HUES64 (cell line): ENCODE results near the gene CHRNA7.

Experiments used
- H3K27ac ChIP-seq: 2 replicates; pipeline ENCODE4 v1.7.0; 2013; ENCODE audit warnings: low read depth, low read length, inconsistent platforms
- H3K27me3 ChIP-seq: 2 replicates; pipeline ENCODE4 v1.6.1; 2013; ENCODE audit warnings: mild to moderate bottlenecking, low read length; ENCODE audit not compliant: insufficient read depth
- H3K36me3 ChIP-seq: 2 replicates; pipeline ENCODE4 v1.6.1; 2013; ENCODE audit warnings: mild to moderate bottlenecking, low read length; ENCODE audit not compliant: insufficient read depth
- H3K4me1 ChIP-seq: 2 replicates; pipeline ENCODE4 v1.6.1; 2013; ENCODE audit warnings: mild to moderate bottlenecking, low read length, moderate library complexity; ENCODE audit not compliant: insufficient read depth
- H3K4me3 ChIP-seq: 2 replicates; pipeline ENCODE4 v1.5.1; 2013; ENCODE audit warnings: mild to moderate bottlenecking, low read length, moderate library complexity
- H3K9ac ChIP-seq: 2 replicates; pipeline ENCODE4 v1.6.1; 2013; ENCODE audit warnings: mild to moderate bottlenecking, low read depth, low read length
- H3K9me3 ChIP-seq: 2 replicates; pipeline ENCODE4 v1.6.1; 2013; ENCODE audit warnings: low read depth, low read length; ENCODE audit not compliant: insufficient read depth
- WGBS: fragments of 150-250, 120-280 bp; methylation state at CpG from one replicate; pipeline ENCODE4 v1.1.7; 2013; ENCODE audit warnings: missing lambda C conversion rate; 5-methylcytosine and 5-hydroxymethylcytosine counted together

CHRNA7 gene

DNA sequence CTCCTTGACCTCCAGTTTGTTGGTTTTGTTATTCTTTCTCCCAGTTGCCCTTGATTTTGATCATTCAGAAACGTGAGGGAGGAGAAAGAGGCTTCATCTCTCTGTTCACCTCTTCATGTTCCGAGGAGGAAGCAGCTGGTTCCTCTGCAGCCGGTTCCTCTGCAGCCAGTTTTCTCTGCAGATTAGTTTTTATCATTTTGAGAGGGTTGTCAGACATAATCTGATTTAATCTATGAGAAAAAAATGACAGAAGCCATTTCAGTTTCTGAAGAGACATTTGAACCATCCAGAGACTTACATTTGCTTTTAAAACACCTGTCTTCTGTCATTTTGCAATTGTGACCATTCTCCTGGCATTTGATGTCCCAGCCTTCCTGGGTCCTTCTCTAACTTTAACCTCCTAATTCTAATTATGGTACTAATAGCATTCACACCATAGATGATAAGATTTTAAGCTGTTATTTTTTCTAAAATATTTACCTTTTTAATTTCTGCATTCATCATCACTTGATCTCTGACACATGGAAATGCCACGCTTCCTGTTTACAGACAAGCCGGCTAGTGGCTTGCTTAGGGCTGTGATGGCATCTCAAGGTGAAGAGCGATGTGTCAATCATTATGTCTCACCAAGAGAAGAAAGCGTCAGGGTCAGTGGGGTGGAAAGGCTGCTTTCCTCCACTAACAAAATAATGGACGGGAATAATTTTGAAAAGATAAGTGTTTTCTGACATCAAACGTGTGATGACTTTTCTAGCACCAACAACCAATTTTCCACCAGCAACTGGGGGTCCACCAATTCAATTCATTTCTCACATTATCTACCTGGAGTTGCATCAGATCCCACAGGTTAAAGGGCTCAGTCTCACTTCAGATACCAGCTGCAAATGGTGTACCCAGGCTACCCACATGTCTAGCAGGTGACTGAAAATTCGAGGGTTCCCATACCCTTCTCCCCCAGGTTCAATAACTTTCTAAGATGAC, 76.4 kb downstream of the CHRNA7 start:
- WGBS: 91% methylated on average over 10 of the region's 10 CpGs
- no peak overlapping the region for H3K4me3 ChIP-seq
- H3K27ac ChIP-seq: no peak overlapping the region
- no peak overlapping the region for H3K9ac ChIP-seq
- H3K4me1 ChIP-seq: peaks cover 5% of the 10 kb centered on the region; the same call in 1 of the 2 replicates
- H3K27me3 ChIP-seq: no peaks in the 10 kb centered on the region
- H3K36me3 ChIP-seq: no peaks in the 10 kb centered on the region
- H3K9me3 ChIP-seq: no peaks in the 10 kb centered on the region

DNA sequence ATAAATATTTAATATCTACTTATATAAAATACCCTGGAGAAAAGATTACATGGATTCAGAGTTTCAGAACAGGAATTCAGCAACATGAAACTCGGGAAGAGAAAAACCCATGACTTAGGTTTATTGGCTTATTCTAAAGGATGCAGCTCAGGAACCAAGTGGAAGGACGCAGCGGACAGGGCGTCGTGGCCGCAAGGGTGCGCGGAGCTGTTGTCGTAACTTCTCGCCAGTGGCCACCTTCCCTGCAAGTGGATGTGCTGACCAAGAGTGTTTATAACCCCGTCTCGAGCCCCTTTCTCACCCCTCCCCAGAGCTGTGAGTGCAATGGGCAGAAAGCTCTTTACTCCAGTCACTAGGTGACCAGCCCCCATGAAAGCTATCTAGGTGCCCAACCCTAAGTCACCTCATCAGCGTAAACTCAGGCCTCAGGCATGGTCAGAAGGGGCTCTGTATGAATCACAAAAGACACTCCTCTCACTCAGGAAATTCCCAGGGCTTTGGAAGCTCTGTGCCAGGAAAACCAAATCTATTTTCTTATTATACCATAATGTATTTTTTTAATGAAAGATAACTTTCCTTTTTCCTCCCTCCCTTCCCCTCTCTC, 77.3 kb downstream of the CHRNA7 start:
- Histone ChIP-seq H3K4me1 (peaks cover 5% of the 10 kb centered on the region; the same call in 1 of the 2 replicates), H3K4me3 (no peak overlapping the region), H3K36me3 (no peaks in the 10 kb centered on the region), H3K27me3 (no peaks in the 10 kb centered on the region), H3K27ac (no peak overlapping the region), H3K9ac (no peak overlapping the region), H3K9me3 (no peaks in the 10 kb centered on the region)
- 90% methylated on average over 13 of the region's 13 CpGs for WGBS

DNA sequence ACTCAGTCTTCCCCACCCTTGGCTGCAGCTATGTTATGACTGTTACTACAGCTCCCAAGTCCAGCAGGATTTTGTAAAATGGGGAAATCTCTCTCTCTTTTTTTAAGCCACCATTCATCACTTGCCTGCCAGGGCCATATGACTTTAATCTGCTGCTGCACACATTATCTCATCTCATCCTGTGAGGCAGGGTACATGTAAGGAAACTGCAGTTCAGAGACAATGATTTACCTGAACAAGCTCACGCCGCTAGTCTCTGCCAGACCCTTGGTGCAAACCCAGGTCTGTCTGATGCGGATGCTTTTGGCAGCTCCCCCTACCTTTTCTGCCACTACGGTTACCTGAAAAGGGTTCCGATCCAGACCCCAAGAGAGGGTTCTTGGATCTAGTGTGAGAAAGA, 78.3 kb downstream of the CHRNA7 start:
- Histone ChIP-seq H3K9me3 (no peaks in the 10 kb centered on the region), H3K27me3 (no peaks in the 10 kb centered on the region), H3K4me1 (peaks cover 5% of the 10 kb centered on the region; the same call in 1 of the 2 replicates), H3K27ac (no peak overlapping the region), H3K36me3 (no peaks in the 10 kb centered on the region), H3K9ac (no peak overlapping the region), H3K4me3 (no peak overlapping the region)
- WGBS: 96% methylated on average over 5 of the region's 5 CpGs

DNA sequence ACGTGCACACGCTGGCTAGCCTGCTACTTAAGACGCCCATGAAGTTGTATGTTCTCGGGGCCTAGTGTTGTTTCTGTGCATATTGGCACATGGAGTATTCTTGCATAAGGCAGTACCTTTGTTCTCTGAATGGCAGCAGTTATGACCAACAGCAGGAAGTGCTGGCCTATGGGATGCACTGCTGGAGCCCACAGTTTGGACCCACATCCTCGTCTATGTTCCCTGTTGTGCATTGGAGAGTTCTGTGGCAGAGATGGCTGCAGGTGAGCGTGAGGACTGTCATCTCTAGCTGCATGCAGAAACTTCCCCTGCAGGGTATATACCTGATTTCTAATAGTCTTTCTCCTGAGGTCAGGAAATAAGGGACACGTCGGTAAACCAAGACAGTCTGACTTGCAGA, 81.8 kb downstream of the CHRNA7 start:
- Histone ChIP-seq H3K36me3 (no peaks in the 10 kb centered on the region), H3K27ac (no peak overlapping the region), H3K9me3 (no peaks in the 10 kb centered on the region), H3K9ac (no peak overlapping the region), H3K27me3 (no peaks in the 10 kb centered on the region), H3K4me3 (no peak overlapping the region), H3K4me1 (peaks cover 5% of the 10 kb centered on the region; the same call in 1 of the 2 replicates)
- WGBS: 92% methylated on average over 8 of the region's 8 CpGs

DNA sequence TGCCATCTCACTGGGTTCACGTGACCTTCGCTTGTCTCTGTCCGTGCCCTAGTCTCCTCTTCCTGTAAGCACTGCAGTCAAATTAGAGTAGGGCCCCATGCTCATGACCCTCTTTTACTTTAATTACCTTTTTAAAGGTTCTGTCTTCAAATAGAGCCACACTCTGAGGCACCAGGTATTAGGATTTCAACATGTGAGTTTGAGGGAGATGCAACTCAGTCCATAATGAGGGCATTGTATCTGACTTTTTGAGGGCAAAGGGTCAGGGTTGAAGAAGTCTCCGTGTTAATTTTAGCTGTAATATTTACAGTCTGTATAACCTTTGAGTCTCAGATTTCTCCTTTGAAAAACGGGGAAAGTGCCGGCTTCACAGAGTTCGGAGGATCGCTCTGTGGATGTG, 82.9 kb downstream of the CHRNA7 start:
- peaks cover under 1% of the 10 kb centered on the region; the same call in 1 of the 2 replicates for H3K4me1 ChIP-seq
- no peak overlapping the region for H3K9ac ChIP-seq
- no peaks in the 10 kb centered on the region for H3K27me3 ChIP-seq
- no peak overlapping the region for H3K27ac ChIP-seq
- WGBS: 95% methylated on average over 8 of the region's 8 CpGs
- no peak overlapping the region for H3K4me3 ChIP-seq
- no peaks in the 10 kb centered on the region for H3K9me3 ChIP-seq
- H3K36me3 ChIP-seq: no peaks in the 10 kb centered on the region

DNA sequence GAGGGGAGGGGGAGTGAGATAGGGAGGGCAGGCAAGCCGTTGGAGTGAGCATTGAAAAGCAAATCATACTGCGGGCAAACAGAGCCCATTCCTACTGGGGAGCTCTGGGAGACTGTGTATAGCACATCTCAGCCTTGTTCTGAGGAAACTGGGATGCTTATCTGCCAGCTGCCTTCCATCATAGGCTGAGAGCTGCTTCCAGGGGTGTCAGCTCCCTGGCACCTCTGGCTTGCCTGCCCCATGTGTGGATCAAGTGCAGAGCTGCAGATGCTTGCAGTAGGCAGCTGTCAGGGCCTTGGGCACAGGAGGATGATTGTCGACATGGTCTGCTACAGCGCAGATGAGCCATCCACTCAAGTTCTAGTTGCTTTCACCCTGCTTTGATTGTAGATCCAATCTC, 86.8 kb downstream of the CHRNA7 start:
- WGBS: 70% methylated on average over 4 of the region's 4 CpGs
- no peaks in the 10 kb centered on the region; the same call in 1 of the 2 replicates for H3K4me1 ChIP-seq
- H3K36me3 ChIP-seq: no peaks in the 10 kb centered on the region
- no peak overlapping the region for H3K4me3 ChIP-seq
- H3K27ac ChIP-seq: no peak overlapping the region
- H3K27me3 ChIP-seq: no peaks in the 10 kb centered on the region
- no peaks in the 10 kb centered on the region for H3K9me3 ChIP-seq
- no peak overlapping the region for H3K9ac ChIP-seq

DNA sequence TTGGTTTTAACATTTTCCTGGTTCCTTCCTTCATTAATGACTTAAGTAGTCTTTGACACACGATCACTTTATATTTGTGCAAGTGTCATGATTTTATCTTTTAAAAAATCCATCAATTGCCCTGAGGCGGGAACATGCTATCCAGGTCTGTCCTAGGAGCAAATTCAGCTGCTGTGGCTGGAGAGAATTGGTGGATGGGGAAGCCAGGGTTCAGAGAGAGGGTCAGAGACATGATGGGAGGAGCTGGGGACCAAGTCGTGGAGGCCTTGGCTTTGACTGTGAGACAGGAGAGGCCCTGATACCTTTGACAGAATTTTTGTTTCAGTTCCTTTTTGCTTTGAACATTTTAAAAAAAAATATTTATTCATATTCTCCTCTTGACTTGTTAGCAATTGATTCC, 89.0 kb downstream of the CHRNA7 start:
- Histone ChIP-seq H3K9ac (no peak overlapping the region), H3K4me1 (no peaks in the 10 kb centered on the region; the same call in 1 of the 2 replicates), H3K27me3 (no peaks in the 10 kb centered on the region), H3K27ac (no peak overlapping the region), H3K36me3 (no peaks in the 10 kb centered on the region), H3K4me3 (no peak overlapping the region), H3K9me3 (no peaks in the 10 kb centered on the region)
- WGBS: 85% methylated on average over 2 of the region's 3 CpGs

DNA sequence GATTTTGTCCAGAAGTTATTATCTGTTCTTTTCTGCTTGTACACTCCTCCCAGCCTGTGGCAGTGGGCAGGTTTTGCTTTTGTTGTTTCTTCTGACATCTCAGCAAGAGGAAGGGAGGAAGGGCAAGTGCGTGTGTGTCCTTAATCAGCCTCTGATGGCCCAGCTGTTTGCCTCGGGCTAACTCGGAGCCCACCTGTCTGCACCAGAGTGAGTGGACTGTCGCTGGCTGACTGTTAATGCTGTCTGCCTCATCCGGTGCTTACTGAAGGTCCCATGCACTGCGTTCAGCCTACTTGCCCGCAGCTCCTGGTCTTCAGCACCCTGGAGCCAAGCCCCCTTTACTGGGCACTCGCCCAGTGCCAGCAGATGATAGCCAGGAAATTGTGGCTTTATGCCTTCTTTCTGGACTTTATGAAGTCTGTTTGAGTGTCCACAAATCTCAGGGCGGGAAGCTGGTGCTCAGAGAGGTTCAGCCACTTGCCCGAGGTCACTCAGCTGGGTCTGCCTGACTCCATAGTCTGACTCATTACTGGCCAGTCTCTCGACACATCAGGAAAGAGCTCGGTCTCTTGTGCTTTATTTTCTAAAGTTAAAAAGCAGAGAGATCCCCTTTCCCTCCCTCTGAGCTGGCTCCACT, 89.5 kb downstream of the CHRNA7 start:
- no peaks in the 10 kb centered on the region for H3K9me3 ChIP-seq

DNA sequence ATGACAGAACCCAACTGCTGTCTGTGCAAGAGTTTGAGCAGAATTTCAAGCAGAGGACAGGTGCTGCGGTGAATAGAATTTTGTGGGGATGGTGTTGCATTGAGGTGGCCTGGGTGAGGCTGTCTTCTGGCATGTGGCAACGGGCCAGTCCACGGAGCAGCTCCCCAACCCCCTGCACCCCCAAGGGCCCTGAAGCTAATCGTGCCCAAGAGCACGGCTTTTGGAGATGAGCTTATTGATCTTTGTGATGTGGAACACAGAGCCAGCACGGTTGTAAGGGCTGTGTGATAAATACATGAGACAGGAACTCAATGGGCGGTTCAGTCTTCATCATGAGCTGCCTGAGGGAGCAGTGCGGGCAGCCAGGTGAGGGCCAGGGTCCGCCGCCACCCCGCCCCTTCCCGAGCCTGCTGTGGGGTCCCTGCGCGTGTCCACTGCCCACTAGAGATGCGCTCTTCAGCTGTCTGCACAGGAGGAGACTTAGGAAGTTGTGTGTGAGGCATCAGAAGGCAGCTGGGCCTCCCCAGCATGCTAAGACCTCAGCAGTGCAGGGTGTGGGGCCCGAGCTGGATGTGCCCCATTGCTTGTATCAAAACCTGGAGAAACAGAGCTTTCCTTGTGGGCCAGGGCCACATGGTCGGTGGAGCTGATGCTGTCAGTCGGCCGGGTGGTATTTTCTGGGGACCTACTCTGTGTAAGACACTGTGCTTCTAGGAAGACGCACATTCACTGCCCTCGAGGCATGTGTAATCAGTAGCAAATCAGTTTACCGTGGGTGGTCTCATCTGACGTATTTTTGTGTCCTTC, 90.5 kb downstream of the CHRNA7 start:
- 95% methylated on average over 23 of the region's 23 CpGs for WGBS
- no peaks in the 10 kb centered on the region for H3K27me3 ChIP-seq
- peaks cover 5% of the 10 kb centered on the region for H3K4me1 ChIP-seq
- H3K9ac ChIP-seq: no peak overlapping the region
- no peak overlapping the region for H3K27ac ChIP-seq
- H3K36me3 ChIP-seq: no peaks in the 10 kb centered on the region
- H3K4me3 ChIP-seq: no peak overlapping the region
- no peaks in the 10 kb centered on the region for H3K9me3 ChIP-seq

More for the DNA sequence above, 89.5 kb downstream of the CHRNA7 start:
- no peak overlapping the region for H3K4me3 ChIP-seq
- H3K27ac ChIP-seq: no peak overlapping the region
- H3K36me3 ChIP-seq: no peaks in the 10 kb centered on the region
- no peaks in the 10 kb centered on the region; the same call in none of the 2 replicates for H3K4me1 ChIP-seq
- H3K9ac ChIP-seq: no peak overlapping the region
- H3K27me3 ChIP-seq: no peaks in the 10 kb centered on the region
- 89% methylated on average over 12 of the region's 12 CpGs for WGBS

DNA sequence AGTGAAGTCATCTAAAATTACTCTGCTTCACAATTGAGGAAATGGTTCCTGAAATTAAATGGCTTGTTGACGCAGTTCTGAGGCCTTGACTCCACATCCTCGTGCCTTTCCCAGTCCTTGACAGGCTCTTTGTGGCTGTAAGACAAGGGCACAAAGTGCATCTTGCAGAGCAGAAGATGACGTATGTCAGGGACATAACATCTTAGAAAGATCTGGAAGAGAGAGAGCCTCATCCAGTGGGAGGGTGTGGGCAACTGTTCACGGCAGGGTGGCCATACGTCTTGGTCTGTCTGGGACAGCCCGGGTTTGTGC, 91.0 kb downstream of the CHRNA7 start:
- no peak overlapping the region for H3K4me3 ChIP-seq
- WGBS: 95% methylated on average over 6 of the region's 6 CpGs

More for the DNA sequence above, 91.0 kb downstream of the CHRNA7 start:
- Histone ChIP-seq H3K9ac (no peak overlapping the region), H3K9me3 (no peaks in the 10 kb centered on the region), H3K27ac (no peak overlapping the region), H3K36me3 (no peaks in the 10 kb centered on the region), H3K27me3 (no peaks in the 10 kb centered on the region), H3K4me1 (peaks cover 9% of the 10 kb centered on the region)
